Fibroblast of pulmonary artery (primary cell): ENCODE measurements around the gene SERAC1.

Source experiments
- DNase-seq: peaks from one replicate; pipeline ENCODE4 v3.0.0-alpha.2; 2010; ENCODE audit warnings: low read depth
- H3K4me3 ChIP-seq: replicated peaks from 2 replicates; pipeline ENCODE4 v1.5.1; 2011; ENCODE audit warnings: low read depth, mild to moderate bottlenecking, control low read depth, low read length, moderate library complexity
- CTCF ChIP-seq: IDR thresholded peaks from 2 replicates; pipeline ENCODE4 v1.5.1; 2011; ENCODE audit warnings: mild to moderate bottlenecking, control low read depth, low read length, inconsistent platforms; ENCODE audit errors: missing control alignments

SERAC1 gene

GRCh38 chr6:158205169-158205944 is 37.3 kb upstream of the SERAC1 start:
- H3K4me3 ChIP-seq = no peak overlapping the region
- DNase-seq = no peak
- peak; percentile 50 for TF ChIP-seq CTCF

- no peak for DNase-seq
- TF ChIP-seq CTCF = no peak
- no peak overlapping the region for H3K4me3 ChIP-seq
Measured at GRCh38 chr6:158198461-158198860, 30.4 kb upstream of the SERAC1 start.

GRCh38 chr6:158194487-158195280 is 26.6 kb upstream of the SERAC1 start:
- no peak for DNase-seq
- no peak overlapping the region for H3K4me3 ChIP-seq
- no peak for TF ChIP-seq CTCF

- no peak overlapping the region for H3K4me3 ChIP-seq
- DNase-seq = no peak
- no peak for TF ChIP-seq CTCF
Measured at GRCh38 chr6:158191761-158192160, 23.7 kb upstream of the SERAC1 start.

- TF ChIP-seq CTCF = no peak
- DNase-seq = no peak
- no peak overlapping the region for H3K4me3 ChIP-seq
Measured at GRCh38 chr6:158191032-158191431, 23.0 kb upstream of the SERAC1 start.

GRCh38 chr6:158188591-158188990 is 20.5 kb upstream of the SERAC1 start:
- no peak for DNase-seq
- H3K4me3 ChIP-seq = no peak overlapping the region
- no peak for TF ChIP-seq CTCF
